NCI-H2227 treated with DMSO at 0.1 percent for 48 hours (cell line): Measurements from ENCODE around the gene NDUFB6.
"Not testable (repeated sequence)": the region's sequence is repeated elsewhere in the genome, so short reads cannot be mapped to it uniquely, and the experiment has no call there.

Source experiments
- DNase-seq: peaks from one replicate; lab custom pipeline; 2025; lab: John Stamatoyannopoulos, UW

The NDUFB6 gene

GRCh38 chr9:32571969-32572899, 725 bp downstream of the NDUFB6 start:
- DNase-seq, result peak; percentile 40

GRCh38 chr9:32570262-32570661, 2.7 kb downstream of the NDUFB6 start:
- no peak for DNase-seq

GRCh38 chr9:32566770-32567169, 6.2 kb downstream of the NDUFB6 start:
- no peak for DNase-seq

- no peak for DNase-seq
Measured at GRCh38 chr9:32565967-32566366, 7.0 kb downstream of the NDUFB6 start.

- DNase-seq, result no peak
Measured at GRCh38 chr9:32558408-32558934, 14.5 kb downstream of the NDUFB6 start.

- DNase-seq, result no peak
Measured at GRCh38 chr9:32554591-32554990, 18.4 kb downstream of the NDUFB6 start.

- DNase-seq, result no peak
Measured at GRCh38 chr9:32554107-32554506, 18.9 kb downstream of the NDUFB6 start.

GRCh38 chr9:32552172-32552872, 20.6 kb downstream of the NDUFB6 start, which contains the start of the genes SMIM27 and TOPORS:
Gene SMIM27 (plus strand): TSS chr9:32552327. CDS start chr9:32552435, 108 bp downstream.
Gene TOPORS (minus strand): TSS chr9:32552586. CDS start chr9:32552436, 150 bp downstream.
- DNase-seq, result peak; percentile 90

GRCh38 chr9:32551276-32552051, 21.5 kb downstream of the NDUFB6 start:
- DNase-seq, result peak; percentile 40

- DNase-seq, result peak; percentile 90
Measured at GRCh38 chr9:32550562-32551275, 22.2 kb downstream of the NDUFB6 start.

- DNase-seq, result no peak
Measured at GRCh38 chr9:32550150-32550561, 22.8 kb downstream of the NDUFB6 start.

GRCh38 chr9:32548213-32548612, 24.7 kb downstream of the NDUFB6 start:
- not testable (repeated sequence) for DNase-seq

GRCh38 chr9:32545884-32546283, 27.1 kb downstream of the NDUFB6 start:
- no peak for DNase-seq

GRCh38 chr9:32543047-32543446, 29.9 kb downstream of the NDUFB6 start:
- DNase-seq, result no peak

- no peak for DNase-seq
Measured at GRCh38 chr9:32533816-32534215, 39.1 kb downstream of the NDUFB6 start.

- DNase-seq, result no peak
Measured at GRCh38 chr9:32533336-32533735, 39.6 kb downstream of the NDUFB6 start.

GRCh38 chr9:32526707-32527048, 46.3 kb downstream of the NDUFB6 start:
- no peak for DNase-seq

- DNase-seq, result peak; percentile 91
Measured at GRCh38 chr9:32526041-32526706, 46.8 kb downstream of the NDUFB6 start, which contains the start of gene RIGI. Gene RIGI (minus strand): TSS chr9:32526196. CDS start chr9:32526166, 30 bp downstream.

GRCh38 chr9:32525709-32526030, 47.3 kb downstream of the NDUFB6 start:
- DNase-seq, result peak; percentile 36

- peak; percentile 22 for DNase-seq
Measured at GRCh38 chr9:32524892-32525708, 47.9 kb downstream of the NDUFB6 start.
